Stimulated activated CD4-positive, alpha-beta T cell treated with anti-CD3 and anti-CD28 coated beads, Interleukin-4, amount 100 ng/mL, for 4 hours (primary cell): ENCODE measurements around the gene NPIPB2.

ENCODE experiments used
- DNase-seq, 2 experiments: peaks; one replicate each; pipeline ENCODE4 v3.0.0-alpha.2; 2020

Gene NPIPB2

DNA sequence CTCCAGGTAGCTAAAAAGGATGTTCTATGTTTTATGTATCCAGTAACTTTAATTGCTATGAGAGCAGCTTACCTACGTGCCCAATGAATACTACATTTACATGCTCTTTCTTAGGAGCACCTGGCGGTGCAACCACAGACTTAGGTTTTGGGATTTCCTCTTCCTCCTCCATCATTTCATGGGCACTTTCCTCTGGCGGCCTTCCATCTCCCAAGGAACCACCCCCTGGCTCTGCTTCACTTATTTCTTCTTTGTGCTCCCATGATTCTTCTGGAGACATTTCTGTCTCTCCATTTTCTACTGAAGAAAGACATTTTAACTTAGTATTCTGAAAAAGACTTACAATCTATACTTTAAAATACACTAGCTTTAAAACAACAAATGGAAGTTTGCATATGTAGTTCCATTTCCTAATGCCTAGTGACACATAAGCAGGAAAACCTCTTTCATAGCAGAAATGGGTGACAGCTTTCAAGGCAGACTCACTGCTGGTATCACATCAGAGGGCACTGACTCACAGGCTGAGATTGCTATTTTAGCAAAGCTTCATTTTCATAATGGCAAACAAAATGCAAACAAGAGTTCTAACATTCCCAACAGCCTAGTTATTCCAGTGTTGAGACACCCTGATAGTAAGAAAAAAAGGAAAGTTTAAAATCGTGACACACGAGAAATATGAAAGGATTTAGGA lies 45.2 kb downstream of the NPIPB2 start:
- no peak for DNase-seq

DNA sequence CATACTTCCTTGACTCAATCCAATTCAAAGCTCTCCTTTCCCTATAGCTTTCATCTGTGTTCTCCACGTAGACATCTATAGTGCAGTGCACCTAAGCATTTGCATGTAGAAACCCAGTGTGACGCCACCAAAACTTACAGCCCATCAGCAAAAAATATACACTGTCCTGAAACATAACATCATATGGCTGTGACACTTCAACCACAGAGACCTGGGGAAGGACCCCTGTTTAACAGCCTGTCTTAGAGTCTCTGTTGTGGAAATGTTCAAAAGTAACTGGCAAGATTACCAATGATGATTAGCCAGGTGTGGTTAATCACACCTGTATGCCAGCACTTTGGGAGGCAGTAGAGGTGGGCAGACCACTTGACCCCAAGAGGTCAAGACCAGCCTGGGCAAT lies 48.3 kb downstream of the NPIPB2 start:
- DNase-seq = no peak

DNA sequence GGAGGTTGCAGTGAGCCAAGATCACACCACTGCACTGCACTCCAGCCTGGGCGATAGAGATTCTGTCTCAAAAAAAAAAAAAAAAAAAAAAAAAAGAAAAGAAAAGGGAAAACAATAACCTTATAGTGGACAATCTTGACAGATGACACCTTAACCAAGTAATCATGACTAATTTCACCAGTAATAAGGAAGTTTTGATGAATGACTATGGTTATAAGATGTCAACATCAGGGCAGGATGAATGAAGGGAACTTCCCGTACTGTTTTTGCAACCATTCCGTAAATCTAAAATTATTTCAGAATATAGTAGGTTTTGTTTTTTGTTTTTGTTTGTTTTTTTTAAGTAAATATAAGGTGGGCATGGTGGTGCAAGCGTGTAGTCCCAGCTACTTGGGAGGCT lies 49.1 kb downstream of the NPIPB2 start:
- no peak for DNase-seq

DNA sequence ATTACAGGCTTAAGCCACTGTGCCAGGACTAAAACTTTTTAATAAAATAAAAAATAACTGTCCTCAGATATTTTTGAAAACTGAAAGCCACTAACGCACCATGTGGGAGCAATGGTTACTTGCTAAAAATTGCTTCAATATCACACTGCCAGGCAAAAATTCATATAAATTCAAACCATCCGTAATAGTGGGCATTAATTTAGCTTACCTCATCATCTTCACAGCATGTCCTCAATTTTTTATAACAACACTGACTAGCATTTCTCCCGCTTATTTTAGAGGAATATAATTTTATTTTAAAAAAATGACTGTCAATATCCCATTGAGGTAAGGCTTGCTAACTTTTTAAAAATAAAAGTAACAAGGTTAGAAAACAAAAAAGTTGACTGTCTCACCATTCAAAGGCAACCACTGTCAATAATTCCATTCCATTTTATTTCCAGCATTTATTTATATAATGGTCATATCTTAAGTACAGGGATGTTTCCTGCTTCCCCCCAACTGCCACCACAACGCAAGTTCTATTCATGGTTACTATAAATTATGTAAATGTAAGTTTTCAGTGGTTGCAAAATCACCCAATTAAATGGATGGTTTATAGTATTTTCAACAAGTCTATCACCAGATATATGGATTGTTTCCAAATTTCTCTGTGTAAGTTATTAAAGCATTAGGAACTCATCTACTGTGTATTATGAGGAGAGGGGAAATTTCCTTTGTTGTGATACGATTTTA lies 51.4 kb downstream of the NPIPB2 start:
- no peak for DNase-seq

DNA sequence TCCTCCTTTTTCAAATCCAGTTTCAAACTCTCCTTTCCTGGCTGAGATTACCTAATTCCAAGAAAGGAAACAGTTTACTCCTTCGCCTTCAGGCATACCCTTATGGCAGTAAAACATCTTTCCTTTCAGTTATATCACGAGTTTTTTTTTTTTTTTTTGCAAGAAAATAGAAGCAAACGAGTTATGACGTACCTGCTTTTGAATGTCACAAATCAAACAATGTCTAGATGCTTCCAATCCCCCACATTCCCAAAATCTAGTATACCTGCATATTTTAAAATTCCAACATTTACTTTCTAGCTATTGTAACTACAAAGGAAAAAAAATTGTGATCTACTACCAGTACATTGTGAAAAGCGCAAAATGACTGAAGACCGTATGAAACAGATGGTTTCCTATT lies 55.0 kb downstream of the NPIPB2 start:
- DNase-seq = no peak

DNA sequence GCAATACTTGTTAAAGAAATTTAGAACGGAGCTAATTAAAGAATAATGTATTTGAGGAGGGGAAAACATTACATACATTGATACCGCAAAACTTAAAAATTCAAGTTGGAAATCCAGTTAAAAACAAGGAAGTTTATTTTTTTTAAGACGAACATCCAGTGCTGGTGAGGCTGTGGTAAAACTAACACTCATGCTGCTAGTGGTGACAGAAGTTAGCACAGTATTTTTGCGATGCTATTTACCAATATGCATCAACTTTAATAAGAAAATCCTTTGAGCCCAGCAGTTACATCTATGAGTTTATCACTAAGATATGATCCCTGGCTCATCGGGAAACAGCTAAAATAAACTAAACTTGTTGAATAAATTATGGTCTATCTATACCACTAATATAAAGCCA lies 57.8 kb downstream of the NPIPB2 start:
- DNase-seq = no peak

DNA sequence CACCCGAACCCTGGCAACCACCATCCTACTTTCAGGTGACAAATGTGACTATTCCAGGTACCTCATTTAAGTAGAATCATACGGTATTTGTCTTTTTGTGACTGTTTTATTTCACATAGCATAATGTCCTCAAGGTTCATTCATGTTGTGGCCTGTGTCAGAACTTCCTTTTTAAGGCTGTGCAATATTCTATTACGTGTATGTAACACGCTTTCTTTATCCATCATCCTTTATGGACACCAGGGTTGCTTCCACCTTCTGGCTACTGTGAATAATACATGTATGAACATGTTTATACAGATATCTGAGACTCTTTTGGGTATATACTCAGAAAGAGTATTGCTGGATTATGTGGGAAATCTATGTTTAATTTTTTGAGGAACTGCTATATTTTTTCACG lies 61.8 kb downstream of the NPIPB2 start:
- no peak for DNase-seq

DNA sequence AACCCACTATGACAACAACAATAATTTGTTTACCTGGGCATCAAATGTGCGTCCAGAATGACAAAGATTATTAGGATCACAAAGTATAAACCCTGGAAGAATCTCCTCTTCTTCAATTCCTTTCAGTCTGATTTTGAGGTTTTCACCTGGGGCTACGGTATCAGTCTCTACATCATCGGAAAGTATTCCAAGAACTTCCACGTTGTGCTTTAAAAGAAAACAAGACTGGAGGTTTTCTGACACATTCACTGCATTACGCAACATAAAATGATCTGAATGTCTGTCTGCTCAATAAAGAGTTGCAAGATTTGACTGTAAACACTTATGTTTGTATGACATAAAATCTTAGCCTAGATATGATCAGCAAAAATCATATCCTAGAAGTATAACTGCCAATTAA lies 64.5 kb downstream of the NPIPB2 start:
- DNase-seq = no peak
